ENCODE results near the gene ZBED4.

GRCh38 chr22:49883294-49883640 lies 29.6 kb downstream of the ZBED4 start:
- TF ChIP-seq CTCF (conservative IDR thresholded peaks at IDR 0.05; ENCODE audit: low read depth, low read length) (no peak), EZH2 (IDR thresholded peaks at IDR 0.05; ENCODE audit: borderline replicate concordance, low read depth, low read length, poor library complexity, severe bottlenecking) (no peak)

All from A673 (cell line).